Testis (tissue), 3 donors: Measurements from ENCODE around the gene ADRM1. TPM values are rescaled to one million over a fixed set of nuclear protein-coding genes. Genes with fewer than 3 reads are reported as not detected.

Source experiments
- DNase-seq: peaks from one replicate; pipeline ENCODE4 v3.0.0-alpha.2; 2019
- H3K27ac ChIP-seq, 2 donors: fragments of 200-600 bp; sonication (generic); one replicate each; pipeline ENCODE4 v1.5.1; 2019
- H3K27me3 ChIP-seq: fragments of 200-600 bp; sonication (generic); one replicate; pipeline ENCODE4 v1.5.1; 2019
- H3K36me3 ChIP-seq: fragments of 200-600 bp; sonication (generic); one replicate; pipeline ENCODE4 v1.5.1; 2017; ENCODE audit warnings: low read depth; ENCODE audit errors: missing control alignments
- H3K4me1 ChIP-seq: fragments of 200-600 bp; sonication (generic); one replicate; pipeline ENCODE4 v1.5.1; 2019
- H3K4me3 ChIP-seq, 2 donors: fragments of 200-600 bp; sonication (generic); one replicate each; pipeline ENCODE4 v1.5.1; 2017 to 2019
- H3K9me3 ChIP-seq: fragments of 200-600 bp; sonication (generic); one replicate; pipeline ENCODE4 v1.5.1; 2017
- POLR2A ChIP-seq: fragments of 450-650 bp; IDR thresholded peaks from one replicate; pipeline ENCODE4 v1.6.1; 2017; ENCODE audit warnings: antibody characterized with exemption, mild to moderate bottlenecking, moderate library complexity
- WGBS, 2 donors: methylation state at CpG; one replicate each; pipeline ENCODE4 v1.1.5; 2018; 5-methylcytosine and 5-hydroxymethylcytosine counted together
- intact Hi-C: fragments of 100-400 bp; cut with DNase I; formaldehyde crosslinking; loops from one replicate; pipeline ENCODE4 v1.15.1; 2023; ENCODE audit warnings: low total_unique reads
- polyA plus RNA-seq: library from polyadenylated mRNA; stranded (reverse); fragments of 350-450 nt; fragmentation: Illumina TruSeq; extraction: RNeasy Lipid Tissue Mini Kit (QIAGEN cat#74804); gene quantifications from one replicate; pipeline ENCODE4 v1.2.3, GENCODE V29; 2014; ENCODE audit warnings: low read depth, low replicate concordance; ENCODE audit not compliant: insufficient read depth
- total RNA-seq, 2 donors: library from RNA; depleted of rRNA; stranded (reverse); fragments of >200 nt; gene quantifications; one replicate each; pipeline ENCODE4 v1.2.3, GENCODE V29; 2016
- TF ChIP-seq, protein P1 (sequence below), 3 experiments: fragments of 450-650 bp in 2 of 3; fragments of 200-600 bp in 1 of 3; sonication (generic) in 1 of 3; IDR thresholded peaks; one replicate each; pipeline ENCODE4 v1.5.1; 2016 to 2019; ENCODE audit warnings: antibody characterized with exemption in 3 of 3, mild to moderate bottlenecking in 2 of 3, moderate library complexity in 1 of 3

Gene ADRM1
- total and polyA plus RNA-seq, 3 donors from 2014 or later, result 191 to 286 (median 283) TPM

DNA sequence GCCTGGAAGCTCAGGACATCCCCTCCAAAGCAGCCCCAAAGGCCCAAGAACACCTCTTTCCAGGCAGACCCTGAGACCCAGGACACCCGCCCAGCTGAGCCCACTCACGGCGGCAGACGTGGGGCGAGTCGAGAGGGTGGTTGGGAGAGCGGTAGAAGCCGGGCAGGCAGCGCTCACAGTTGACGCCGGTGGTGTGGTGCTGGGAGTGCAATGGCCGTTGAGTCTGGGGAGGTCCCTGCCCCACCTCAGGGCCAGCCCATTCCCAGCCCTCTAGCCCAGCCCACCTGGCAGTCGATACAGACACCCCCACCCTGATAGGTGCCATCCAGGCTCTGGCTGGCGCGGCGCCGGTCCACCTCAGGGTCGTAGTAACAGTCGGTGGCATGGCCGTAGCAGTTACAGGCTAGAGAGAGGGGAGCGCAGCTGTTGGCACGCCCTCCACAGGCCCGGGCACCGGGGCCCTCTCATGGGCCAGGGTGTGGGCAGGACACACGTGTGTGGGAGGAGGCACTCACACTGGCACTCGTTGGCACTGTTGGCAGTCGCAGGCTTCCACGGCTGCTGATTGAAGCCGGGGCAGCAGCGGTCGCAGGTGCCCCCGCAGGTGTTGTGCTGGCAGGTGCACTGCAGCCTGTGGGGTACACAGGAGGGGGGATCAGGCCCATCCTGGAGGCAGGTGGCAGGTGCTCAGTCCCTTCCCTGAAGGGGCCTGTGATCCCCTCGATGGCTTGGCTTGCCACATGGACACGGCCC, 43.8 kb downstream of the ADRM1 start:
- 85 to 89% methylated on average over 19 to 33 of the region's 34 CpGs for WGBS, 2 donors
- H3K27me3 ChIP-seq, result no peaks in the 10 kb centered on the region
- peaks cover 3% of the 10 kb centered on the region for H3K4me1 ChIP-seq
- no peak overlapping the region for H3K27ac ChIP-seq
- TF ChIP-seq POLR2A, result no peak
- TF ChIP-seq, protein P1, sequence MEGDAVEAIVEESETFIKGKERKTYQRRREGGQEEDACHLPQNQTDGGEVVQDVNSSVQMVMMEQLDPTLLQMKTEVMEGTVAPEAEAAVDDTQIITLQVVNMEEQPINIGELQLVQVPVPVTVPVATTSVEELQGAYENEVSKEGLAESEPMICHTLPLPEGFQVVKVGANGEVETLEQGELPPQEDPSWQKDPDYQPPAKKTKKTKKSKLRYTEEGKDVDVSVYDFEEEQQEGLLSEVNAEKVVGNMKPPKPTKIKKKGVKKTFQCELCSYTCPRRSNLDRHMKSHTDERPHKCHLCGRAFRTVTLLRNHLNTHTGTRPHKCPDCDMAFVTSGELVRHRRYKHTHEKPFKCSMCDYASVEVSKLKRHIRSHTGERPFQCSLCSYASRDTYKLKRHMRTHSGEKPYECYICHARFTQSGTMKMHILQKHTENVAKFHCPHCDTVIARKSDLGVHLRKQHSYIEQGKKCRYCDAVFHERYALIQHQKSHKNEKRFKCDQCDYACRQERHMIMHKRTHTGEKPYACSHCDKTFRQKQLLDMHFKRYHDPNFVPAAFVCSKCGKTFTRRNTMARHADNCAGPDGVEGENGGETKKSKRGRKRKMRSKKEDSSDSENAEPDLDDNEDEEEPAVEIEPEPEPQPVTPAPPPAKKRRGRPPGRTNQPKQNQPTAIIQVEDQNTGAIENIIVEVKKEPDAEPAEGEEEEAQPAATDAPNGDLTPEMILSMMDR (IDR thresholded peaks at IDR 0.05), result no peak
- no peaks in the 10 kb centered on the region for H3K9me3 ChIP-seq
- intact Hi-C loops, result no loop called here
- no peaks in the 10 kb centered on the region for H3K36me3 ChIP-seq
- H3K4me3 ChIP-seq, result no peak overlapping the region
- DNase-seq, result no peak

DNA sequence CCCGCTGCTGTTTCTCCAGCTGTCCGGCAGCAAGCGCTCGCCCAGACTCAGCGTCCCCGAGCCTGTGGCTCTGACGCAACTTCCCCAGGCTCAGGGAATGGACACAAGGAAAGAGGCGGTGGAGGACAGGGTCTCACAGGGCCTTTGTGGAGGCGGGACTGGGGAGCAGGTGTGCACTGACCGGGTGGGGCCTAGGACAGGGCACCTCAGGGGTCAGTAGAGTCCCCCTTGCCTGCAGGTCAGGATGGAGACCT, 44.3 kb downstream of the ADRM1 start:
- no peak for DNase-seq
- Histone ChIP-seq H3K4me1 (peaks cover 3% of the 10 kb centered on the region), H3K9me3 (no peaks in the 10 kb centered on the region), H3K27me3 (no peaks in the 10 kb centered on the region), H3K27ac (no peak overlapping the region), H3K36me3 (no peaks in the 10 kb centered on the region), H3K4me3 (no peak overlapping the region)
- intact Hi-C loops, result no loop called here
- WGBS, 2 donors, result 95% methylated on average over 10 of the region's 10 CpGs; no CpG with 5 or more reads in 1 of the 2 donors
- TF ChIP-seq POLR2A, result no peak
- TF ChIP-seq, protein P1 (IDR thresholded peaks at IDR 0.05), result no peak

DNA sequence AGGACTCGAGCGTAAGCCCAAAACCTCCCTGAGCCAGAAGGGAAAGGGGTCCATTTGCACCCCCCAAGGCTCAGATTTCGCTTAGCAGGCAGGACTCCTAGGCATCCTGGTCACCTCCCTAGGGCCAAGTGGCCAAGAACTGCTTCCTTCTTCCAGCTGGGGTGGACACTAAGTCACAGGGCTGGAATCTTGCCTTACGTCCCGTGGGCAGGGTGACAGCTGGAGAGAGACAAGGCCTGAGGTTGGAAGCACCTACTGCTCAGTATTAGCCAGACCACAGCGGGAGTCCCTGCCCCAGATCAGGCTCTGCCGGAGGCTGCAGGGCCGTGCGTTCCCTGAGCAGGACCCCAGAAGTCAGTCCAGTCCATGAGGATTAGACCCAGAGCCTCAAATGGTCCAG, 44.6 kb downstream of the ADRM1 start:
- DNase-seq, result no peak
- intact Hi-C loops, result no loop called here
- Histone ChIP-seq H3K27ac (no peak overlapping the region), H3K27me3 (no peaks in the 10 kb centered on the region), H3K36me3 (no peaks in the 10 kb centered on the region), H3K4me3 (no peak overlapping the region), H3K9me3 (no peaks in the 10 kb centered on the region), H3K4me1 (peaks cover 3% of the 10 kb centered on the region)
- 65 to 95% methylated on average over 6 to 9 of the region's 9 CpGs for WGBS, 2 donors
- TF ChIP-seq POLR2A, result no peak
- TF ChIP-seq, protein P1 (IDR thresholded peaks at IDR 0.05), result no peak

DNA sequence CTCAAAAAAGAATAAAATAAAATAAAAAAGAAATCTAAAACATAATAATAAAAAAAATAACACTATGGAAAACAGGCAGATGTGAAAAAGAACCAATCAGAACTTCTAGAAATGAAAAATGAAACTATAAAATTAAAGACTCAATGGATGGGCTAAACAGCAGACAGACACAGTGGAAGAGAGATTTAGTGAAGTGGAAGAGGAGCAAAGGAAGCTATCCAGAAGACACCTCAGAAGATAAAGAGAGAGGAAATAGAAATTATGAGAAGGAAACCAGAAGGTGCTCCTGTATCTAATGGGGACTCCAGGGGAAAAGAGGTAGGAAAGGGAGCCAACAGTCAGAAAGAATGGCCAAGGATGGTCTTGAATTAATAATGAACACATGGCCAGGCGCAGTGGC, 45.8 kb downstream of the ADRM1 start:
- H3K27ac ChIP-seq, result no peak overlapping the region
- H3K4me1 ChIP-seq, result peaks cover 11% of the 10 kb centered on the region
- no peak overlapping the region for H3K4me3 ChIP-seq
- H3K27me3 ChIP-seq, result no peaks in the 10 kb centered on the region
- 96 to 100% methylated on average over 1 of the region's 1 CpG for WGBS, 2 donors
- no peak for DNase-seq
- H3K36me3 ChIP-seq, result no peaks in the 10 kb centered on the region
- TF ChIP-seq, protein P1 (IDR thresholded peaks at IDR 0.05), result no peak
- TF ChIP-seq POLR2A, result no peak
- H3K9me3 ChIP-seq, result no peaks in the 10 kb centered on the region
- intact Hi-C loops, result no loop called here

DNA sequence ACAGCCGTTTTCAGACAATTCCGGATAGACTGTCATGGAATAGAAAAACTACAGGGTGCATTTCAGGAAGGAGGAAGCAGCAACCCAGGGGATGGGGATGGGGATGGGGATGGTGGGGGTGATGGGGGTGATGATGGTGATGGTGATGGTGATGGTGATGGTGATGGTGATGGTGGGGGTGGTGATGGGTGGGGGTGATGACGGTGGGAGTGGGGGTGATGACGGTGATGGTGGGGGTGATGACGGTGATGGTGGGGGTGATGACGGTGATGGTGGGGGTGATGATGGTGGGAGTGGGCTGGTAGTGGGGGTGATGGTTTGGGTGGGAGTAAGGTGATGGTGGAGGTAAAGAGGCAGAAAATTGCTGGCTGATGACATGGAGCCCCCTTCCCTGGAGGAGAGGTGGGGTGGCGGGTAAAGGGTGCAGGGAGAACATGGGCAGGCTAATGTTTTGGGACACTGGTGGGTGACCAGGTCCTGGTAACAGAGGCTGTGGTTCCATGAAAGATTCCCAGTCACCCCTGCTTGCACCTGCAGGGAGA, 46.8 kb downstream of the ADRM1 start:
- H3K9me3 ChIP-seq, result no peaks in the 10 kb centered on the region
- no peak for TF ChIP-seq POLR2A
- TF ChIP-seq, protein P1 (IDR thresholded peaks at IDR 0.05), result no peak
- no peak overlapping the region for H3K4me3 ChIP-seq
- no peaks in the 10 kb centered on the region for H3K36me3 ChIP-seq
- DNase-seq, result no peak
- intact Hi-C loops, result no loop called here
- no peak overlapping the region for H3K27ac ChIP-seq
- 71 to 100% methylated on average over 4 to 5 of the region's 7 CpGs for WGBS, 2 donors
- H3K4me1 ChIP-seq, result peaks cover 13% of the 10 kb centered on the region
- no peaks in the 10 kb centered on the region for H3K27me3 ChIP-seq
